GM23338 (cell line): ENCODE results near the gene NUBPL. TPM values are rescaled to one million over a fixed set of nuclear protein-coding genes. Genes with fewer than 3 reads are reported as not detected.

Experiments used
- ATAC-seq: fragments of 200-7000 bp; cut with Tn5 transposase; 3 replicates; pipeline ENCODE4 v1.9.1; 2020
- DNase-seq: peaks from one replicate; pipeline ENCODE4 v3.0.0-alpha.2; 2015; ENCODE audit warnings: low spot score
- H2AFZ ChIP-seq: fragments of 200-600 bp; sonication (generic); 2 replicates; pipeline ENCODE4 v1.8.0; 2016; ENCODE audit warnings: antibody characterized with exemption, mild to moderate bottlenecking, moderate library complexity
- H3F3A ChIP-seq: fragments of 200-600 bp; sonication (generic); replicated peaks from 2 replicates; pipeline ENCODE4 v1.8.0; 2017; ENCODE audit warnings: antibody characterized with exemption, mixed run types, low read depth
- H3K27ac ChIP-seq: fragments of 200-600 bp; sonication (generic); 2 replicates; pipeline ENCODE4 v1.6.1; 2016; ENCODE audit warnings: low read depth
- H3K27me3 ChIP-seq: fragments of 200-600 bp; sonication (generic); 2 replicates; pipeline ENCODE4 v1.8.0; 2016; ENCODE audit warnings: mild to moderate bottlenecking, mixed run types, moderate library complexity; ENCODE audit not compliant: insufficient read depth
- H3K36me3 ChIP-seq: fragments of 200-600 bp; sonication (generic); 2 replicates; pipeline ENCODE4 v1.8.0; 2016; ENCODE audit warnings: mild to moderate bottlenecking; ENCODE audit not compliant: insufficient read depth
- H3K4me1 ChIP-seq: fragments of 200-600 bp; sonication (generic); 2 replicates; pipeline ENCODE4 v1.8.0; 2016; ENCODE audit warnings: mild to moderate bottlenecking, moderate library complexity; ENCODE audit not compliant: insufficient read depth
- H3K4me2 ChIP-seq: fragments of 200-600 bp; sonication (generic); 2 replicates; pipeline ENCODE4 v1.7.1; 2017; ENCODE audit warnings: mixed run types
- H3K4me3 ChIP-seq: fragments of 200-600 bp; sonication (generic); 2 replicates; pipeline ENCODE4 v1.6.1; 2016; ENCODE audit warnings: mixed run types
- H3K79me2 ChIP-seq: fragments of 200-600 bp; sonication (generic); replicated peaks from 2 replicates; pipeline ENCODE4 v1.8.0; 2017; ENCODE audit warnings: mild to moderate bottlenecking; ENCODE audit not compliant: insufficient read depth
- H3K9me2 ChIP-seq: fragments of 200-600 bp; sonication (generic); 2 replicates; pipeline ENCODE4 v1.8.0; 2017; ENCODE audit not compliant: insufficient read depth
- H4K20me1 ChIP-seq: fragments of 200-600 bp; sonication (generic); replicated peaks from 2 replicates; pipeline ENCODE4 v1.8.0; 2017; ENCODE audit warnings: mild to moderate bottlenecking; ENCODE audit not compliant: insufficient read depth
- H3K27ac Mint-ChIP-seq: 2 replicates; pipeline ENCODE4 v1.8.0; 2020; ENCODE audit warnings: inconsistent platforms, mild to moderate bottlenecking, moderate library complexity, mixed read lengths
- H3K27me3 Mint-ChIP-seq: 3 replicates; pipeline ENCODE4 v1.8.0; 2022; ENCODE audit warnings: low read depth, mild to moderate bottlenecking, moderate library complexity, mixed read lengths, inconsistent platforms; ENCODE audit not compliant: insufficient read depth, poor library complexity
- H3K36me3 Mint-ChIP-seq: 3 replicates; pipeline ENCODE4 v1.8.0; 2021; ENCODE audit warnings: low read depth, mild to moderate bottlenecking, inconsistent platforms, moderate library complexity, mixed read lengths
- H3K4me1 Mint-ChIP-seq: 3 replicates; pipeline ENCODE4 v1.8.0; 2020; ENCODE audit warnings: mild to moderate bottlenecking, inconsistent platforms, mixed read lengths
- H3K4me3 Mint-ChIP-seq: 3 replicates; pipeline ENCODE4 v1.8.0; 2021; ENCODE audit warnings: moderate library complexity, mild to moderate bottlenecking, inconsistent platforms, mixed read lengths
- H3K9me3 Mint-ChIP-seq: 3 replicates; pipeline ENCODE4 v1.8.0; 2020; ENCODE audit warnings: moderate library complexity, mild to moderate bottlenecking, inconsistent platforms, mixed read lengths
- CREB1 ChIP-seq: fragments of 250-450 bp; sonication (Bioruptor Pico); IDR thresholded peaks from 2 replicates; pipeline ENCODE4 v1.5.0; 2020; ENCODE audit warnings: low read depth, mild to moderate bottlenecking, moderate library complexity
- EZH2 ChIP-seq: fragments of 200-600 bp; sonication (generic); IDR thresholded peaks from one replicate; pipeline ENCODE4 v1.8.0; 2017; ENCODE audit warnings: antibody characterized with exemption, mild to moderate bottlenecking, low read depth; ENCODE audit not compliant: unreplicated experiment
- EZH2phosphoT487 ChIP-seq: fragments of 200-600 bp; sonication (generic); IDR thresholded peaks from one replicate; pipeline ENCODE4 v1.8.1; 2018; ENCODE audit warnings: antibody characterized with exemption; ENCODE audit not compliant: unreplicated experiment
- JUNB ChIP-seq: IDR thresholded peaks from one replicate; pipeline ENCODE4 v1.6.1; 2016; ENCODE audit warnings: antibody characterized with exemption; ENCODE audit not compliant: unreplicated experiment
- STAT1 ChIP-seq: IDR thresholded peaks from one replicate; pipeline ENCODE4 v1.6.1; 2016; ENCODE audit warnings: antibody characterized with exemption; ENCODE audit not compliant: unreplicated experiment
- ZNF114 ChIP-seq: fragments of 250-450 bp; sonication (Bioruptor Pico); IDR thresholded peaks from 2 replicates; pipeline ENCODE4 v1.5.0; 2020; ENCODE audit warnings: mild to moderate bottlenecking, moderate library complexity
- ZNF331 ChIP-seq: fragments of 250-450 bp; sonication (Bioruptor Pico); IDR thresholded peaks from 2 replicates; pipeline ENCODE4 v1.5.0; 2020; ENCODE audit warnings: low read depth, mild to moderate bottlenecking, moderate library complexity
- polyA plus RNA-seq: library from polyadenylated mRNA; unstranded; fragments of >200 nt; fragmentation: Nextera tagmentation; extraction: Ambion mirVana; gene quantifications from 2 replicates; pipeline ENCODE4 v1.2.1, GENCODE V29; 2016
- total RNA-seq: library from RNA; depleted of rRNA; stranded (reverse); fragments of >200 nt; shearing (Covaris generic); gene quantifications from 2 replicates; pipeline ENCODE4 v1.2.3, GENCODE V29; 2014
- TF ChIP-seq, protein P1 (sequence below): IDR thresholded peaks from 2 replicates; pipeline ENCODE4 v1.6.1; 2016; ENCODE audit warnings: antibody characterized with exemption
- TF ChIP-seq, protein P2 (sequence below): IDR thresholded peaks from one replicate; pipeline ENCODE4 v1.6.1; 2018; ENCODE audit warnings: antibody characterized with exemption; ENCODE audit not compliant: unreplicated experiment
- TF ChIP-seq, protein P3 (sequence below), 2 experiments: fragments of 200-600 bp in 1 of 2; sonication (generic) in 1 of 2; conservative IDR thresholded peaks; 2 replicates each; pipeline versions ENCODE4 v1.5.1 to v1.6.1; 2016 to 2017; ENCODE audit warnings: antibody characterized with exemption in 2 of 2, low read depth in 2 of 2, mild to moderate bottlenecking in 2 of 2, moderate library complexity in 1 of 2
- TF ChIP-seq, protein P4 (sequence below): fragments of 250-450 bp; sonication (Bioruptor Pico); IDR thresholded peaks from 2 replicates; pipeline ENCODE4 v1.5.0; 2020; ENCODE audit warnings: mild to moderate bottlenecking, moderate library complexity

Gene NUBPL
- total and polyA plus RNA-seq, 2 experiments from 2014 or later = 6.1 to 20.7 TPM

DNA sequence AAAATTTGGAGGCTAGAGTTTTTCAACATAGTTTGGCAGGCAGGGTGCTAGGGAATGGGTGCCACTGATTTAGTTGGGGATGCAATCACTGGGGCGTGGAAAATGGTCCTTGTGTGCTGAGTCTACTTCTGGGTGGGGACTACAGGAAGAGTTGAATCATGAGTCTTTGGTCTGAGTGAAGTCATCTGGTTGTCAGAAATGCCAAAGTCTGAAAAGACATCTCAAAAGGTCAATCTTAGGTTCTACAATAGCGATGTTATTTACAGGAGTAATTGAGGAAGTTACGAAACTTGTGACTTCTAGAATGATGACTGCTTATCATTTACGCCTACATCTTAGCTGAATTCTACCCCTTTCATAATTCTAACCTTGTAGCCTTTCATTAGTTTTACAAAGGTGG, 209.1 kb downstream of the NUBPL start:
- Histone ChIP-seq H3F3A (no peaks in the 10 kb centered on the region), H2AFZ (no peak overlapping the region), H4K20me1 (no peaks in the 10 kb centered on the region), H3K4me3 (no peak overlapping the region), H3K36me3 (no peaks in the 10 kb centered on the region), H3K4me2 (no peak overlapping the region), H3K27ac (no peak overlapping the region), H3K79me2 (no peaks in the 10 kb centered on the region), H3K27me3 (no peaks in the 10 kb centered on the region), H3K4me1 (no peaks in the 10 kb centered on the region), H3K9me2 (0 out of 2 replicates have a peak, but pooled peaks cover 3% of the 10 kb centered on the region)
- ATAC-seq = no peak
- H3K4me1 Mint-ChIP-seq = peaks cover 2% of the 10 kb centered on the region; the same call in 2 of the 3 replicates
- TF ChIP-seq, protein P1, sequence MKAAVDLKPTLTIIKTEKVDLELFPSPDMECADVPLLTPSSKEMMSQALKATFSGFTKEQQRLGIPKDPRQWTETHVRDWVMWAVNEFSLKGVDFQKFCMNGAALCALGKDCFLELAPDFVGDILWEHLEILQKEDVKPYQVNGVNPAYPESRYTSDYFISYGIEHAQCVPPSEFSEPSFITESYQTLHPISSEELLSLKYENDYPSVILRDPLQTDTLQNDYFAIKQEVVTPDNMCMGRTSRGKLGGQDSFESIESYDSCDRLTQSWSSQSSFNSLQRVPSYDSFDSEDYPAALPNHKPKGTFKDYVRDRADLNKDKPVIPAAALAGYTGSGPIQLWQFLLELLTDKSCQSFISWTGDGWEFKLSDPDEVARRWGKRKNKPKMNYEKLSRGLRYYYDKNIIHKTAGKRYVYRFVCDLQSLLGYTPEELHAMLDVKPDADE = no peak
- TF ChIP-seq, protein P2, sequence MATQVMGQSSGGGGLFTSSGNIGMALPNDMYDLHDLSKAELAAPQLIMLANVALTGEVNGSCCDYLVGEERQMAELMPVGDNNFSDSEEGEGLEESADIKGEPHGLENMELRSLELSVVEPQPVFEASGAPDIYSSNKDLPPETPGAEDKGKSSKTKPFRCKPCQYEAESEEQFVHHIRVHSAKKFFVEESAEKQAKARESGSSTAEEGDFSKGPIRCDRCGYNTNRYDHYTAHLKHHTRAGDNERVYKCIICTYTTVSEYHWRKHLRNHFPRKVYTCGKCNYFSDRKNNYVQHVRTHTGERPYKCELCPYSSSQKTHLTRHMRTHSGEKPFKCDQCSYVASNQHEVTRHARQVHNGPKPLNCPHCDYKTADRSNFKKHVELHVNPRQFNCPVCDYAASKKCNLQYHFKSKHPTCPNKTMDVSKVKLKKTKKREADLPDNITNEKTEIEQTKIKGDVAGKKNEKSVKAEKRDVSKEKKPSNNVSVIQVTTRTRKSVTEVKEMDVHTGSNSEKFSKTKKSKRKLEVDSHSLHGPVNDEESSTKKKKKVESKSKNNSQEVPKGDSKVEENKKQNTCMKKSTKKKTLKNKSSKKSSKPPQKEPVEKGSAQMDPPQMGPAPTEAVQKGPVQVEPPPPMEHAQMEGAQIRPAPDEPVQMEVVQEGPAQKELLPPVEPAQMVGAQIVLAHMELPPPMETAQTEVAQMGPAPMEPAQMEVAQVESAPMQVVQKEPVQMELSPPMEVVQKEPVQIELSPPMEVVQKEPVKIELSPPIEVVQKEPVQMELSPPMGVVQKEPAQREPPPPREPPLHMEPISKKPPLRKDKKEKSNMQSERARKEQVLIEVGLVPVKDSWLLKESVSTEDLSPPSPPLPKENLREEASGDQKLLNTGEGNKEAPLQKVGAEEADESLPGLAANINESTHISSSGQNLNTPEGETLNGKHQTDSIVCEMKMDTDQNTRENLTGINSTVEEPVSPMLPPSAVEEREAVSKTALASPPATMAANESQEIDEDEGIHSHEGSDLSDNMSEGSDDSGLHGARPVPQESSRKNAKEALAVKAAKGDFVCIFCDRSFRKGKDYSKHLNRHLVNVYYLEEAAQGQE = no peak
- TF ChIP-seq STAT1 (no peak), CREB1 (CRISPR knock-in tag) (no peak), JUNB (no peak), ZNF331 (CRISPR knock-in tag) (no peak), ZNF114 (CRISPR knock-in tag) (no peak), EZH2phosphoT487 (no peak), EZH2 (no peak)
- TF ChIP-seq, protein P3, sequence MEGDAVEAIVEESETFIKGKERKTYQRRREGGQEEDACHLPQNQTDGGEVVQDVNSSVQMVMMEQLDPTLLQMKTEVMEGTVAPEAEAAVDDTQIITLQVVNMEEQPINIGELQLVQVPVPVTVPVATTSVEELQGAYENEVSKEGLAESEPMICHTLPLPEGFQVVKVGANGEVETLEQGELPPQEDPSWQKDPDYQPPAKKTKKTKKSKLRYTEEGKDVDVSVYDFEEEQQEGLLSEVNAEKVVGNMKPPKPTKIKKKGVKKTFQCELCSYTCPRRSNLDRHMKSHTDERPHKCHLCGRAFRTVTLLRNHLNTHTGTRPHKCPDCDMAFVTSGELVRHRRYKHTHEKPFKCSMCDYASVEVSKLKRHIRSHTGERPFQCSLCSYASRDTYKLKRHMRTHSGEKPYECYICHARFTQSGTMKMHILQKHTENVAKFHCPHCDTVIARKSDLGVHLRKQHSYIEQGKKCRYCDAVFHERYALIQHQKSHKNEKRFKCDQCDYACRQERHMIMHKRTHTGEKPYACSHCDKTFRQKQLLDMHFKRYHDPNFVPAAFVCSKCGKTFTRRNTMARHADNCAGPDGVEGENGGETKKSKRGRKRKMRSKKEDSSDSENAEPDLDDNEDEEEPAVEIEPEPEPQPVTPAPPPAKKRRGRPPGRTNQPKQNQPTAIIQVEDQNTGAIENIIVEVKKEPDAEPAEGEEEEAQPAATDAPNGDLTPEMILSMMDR (conservative IDR thresholded peaks at IDR 0.05; ENCODE audit: low read depth in 2 of 2) = no peak
- TF ChIP-seq, protein P4, sequence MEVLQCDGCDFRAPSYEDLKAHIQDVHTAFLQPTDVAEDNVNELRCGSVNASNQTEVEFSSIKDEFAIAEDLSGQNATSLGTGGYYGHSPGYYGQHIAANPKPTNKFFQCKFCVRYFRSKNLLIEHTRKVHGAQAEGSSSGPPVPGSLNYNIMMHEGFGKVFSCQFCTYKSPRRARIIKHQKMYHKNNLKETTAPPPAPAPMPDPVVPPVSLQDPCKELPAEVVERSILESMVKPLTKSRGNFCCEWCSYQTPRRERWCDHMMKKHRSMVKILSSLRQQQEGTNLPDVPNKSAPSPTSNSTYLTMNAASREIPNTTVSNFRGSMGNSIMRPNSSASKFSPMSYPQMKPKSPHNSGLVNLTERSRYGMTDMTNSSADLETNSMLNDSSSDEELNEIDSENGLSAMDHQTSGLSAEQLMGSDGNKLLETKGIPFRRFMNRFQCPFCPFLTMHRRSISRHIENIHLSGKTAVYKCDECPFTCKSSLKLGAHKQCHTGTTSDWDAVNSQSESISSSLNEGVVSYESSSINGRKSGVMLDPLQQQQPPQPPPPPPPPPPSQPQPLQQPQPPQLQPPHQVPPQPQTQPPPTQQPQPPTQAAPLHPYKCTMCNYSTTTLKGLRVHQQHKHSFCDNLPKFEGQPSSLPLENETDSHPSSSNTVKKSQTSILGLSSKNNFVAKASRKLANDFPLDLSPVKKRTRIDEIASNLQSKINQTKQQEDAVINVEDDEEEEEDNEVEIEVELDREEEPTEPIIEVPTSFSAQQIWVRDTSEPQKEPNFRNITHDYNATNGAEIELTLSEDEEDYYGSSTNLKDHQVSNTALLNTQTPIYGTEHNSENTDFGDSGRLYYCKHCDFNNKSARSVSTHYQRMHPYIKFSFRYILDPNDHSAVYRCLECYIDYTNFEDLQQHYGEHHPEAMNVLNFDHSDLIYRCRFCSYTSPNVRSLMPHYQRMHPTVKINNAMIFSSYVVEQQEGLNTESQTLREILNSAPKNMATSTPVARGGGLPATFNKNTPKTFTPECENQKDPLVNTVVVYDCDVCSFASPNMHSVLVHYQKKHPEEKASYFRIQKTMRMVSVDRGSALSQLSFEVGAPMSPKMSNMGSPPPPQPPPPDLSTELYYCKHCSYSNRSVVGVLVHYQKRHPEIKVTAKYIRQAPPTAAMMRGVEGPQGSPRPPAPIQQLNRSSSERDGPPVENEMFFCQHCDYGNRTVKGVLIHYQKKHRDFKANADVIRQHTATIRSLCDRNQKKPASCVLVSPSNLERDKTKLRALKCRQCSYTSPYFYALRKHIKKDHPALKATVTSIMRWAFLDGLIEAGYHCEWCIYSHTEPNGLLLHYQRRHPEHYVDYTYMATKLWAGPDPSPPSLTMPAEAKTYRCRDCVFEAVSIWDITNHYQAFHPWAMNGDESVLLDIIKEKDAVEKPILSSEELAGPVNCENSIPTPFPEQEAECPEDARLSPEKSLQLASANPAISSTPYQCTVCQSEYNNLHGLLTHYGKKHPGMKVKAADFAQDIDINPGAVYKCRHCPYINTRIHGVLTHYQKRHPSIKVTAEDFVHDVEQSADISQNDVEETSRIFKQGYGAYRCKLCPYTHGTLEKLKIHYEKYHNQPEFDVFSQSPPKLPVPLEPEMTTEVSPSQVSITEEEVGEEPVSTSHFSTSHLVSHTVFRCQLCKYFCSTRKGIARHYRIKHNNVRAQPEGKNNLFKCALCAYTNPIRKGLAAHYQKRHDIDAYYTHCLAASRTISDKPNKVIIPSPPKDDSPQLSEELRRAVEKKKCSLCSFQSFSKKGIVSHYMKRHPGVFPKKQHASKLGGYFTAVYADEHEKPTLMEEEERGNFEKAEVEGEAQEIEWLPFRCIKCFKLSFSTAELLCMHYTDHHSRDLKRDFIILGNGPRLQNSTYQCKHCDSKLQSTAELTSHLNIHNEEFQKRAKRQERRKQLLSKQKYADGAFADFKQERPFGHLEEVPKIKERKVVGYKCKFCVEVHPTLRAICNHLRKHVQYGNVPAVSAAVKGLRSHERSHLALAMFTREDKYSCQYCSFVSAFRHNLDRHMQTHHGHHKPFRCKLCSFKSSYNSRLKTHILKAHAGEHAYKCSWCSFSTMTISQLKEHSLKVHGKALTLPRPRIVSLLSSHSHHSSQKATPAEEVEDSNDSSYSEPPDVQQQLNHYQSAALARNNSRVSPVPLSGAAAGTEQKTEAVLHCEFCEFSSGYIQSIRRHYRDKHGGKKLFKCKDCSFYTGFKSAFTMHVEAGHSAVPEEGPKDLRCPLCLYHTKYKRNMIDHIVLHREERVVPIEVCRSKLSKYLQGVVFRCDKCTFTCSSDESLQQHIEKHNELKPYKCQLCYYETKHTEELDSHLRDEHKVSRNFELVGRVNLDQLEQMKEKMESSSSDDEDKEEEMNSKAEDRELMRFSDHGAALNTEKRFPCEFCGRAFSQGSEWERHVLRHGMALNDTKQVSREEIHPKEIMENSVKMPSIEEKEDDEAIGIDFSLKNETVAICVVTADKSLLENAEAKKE (CRISPR knock-in tag) = no peak
- H3K36me3 Mint-ChIP-seq = no peaks in the 10 kb centered on the region
- H3K4me3 Mint-ChIP-seq = no peak overlapping the region
- H3K27me3 Mint-ChIP-seq = no peaks in the 10 kb centered on the region
- no peak overlapping the region; the same call in 1 of the 2 replicates for H3K27ac Mint-ChIP-seq
- DNase-seq = no peak
- H3K9me3 Mint-ChIP-seq = 0 out of 3 replicates have a peak, but pooled peaks cover under 1% of the 10 kb centered on the region
